PFSK-1 (cell line): ENCODE data around the gene CAMKMT.

ENCODE experiments used
- FOXP2 ChIP-seq: optimal IDR thresholded peaks from 2 replicates; pipeline ENCODE3; 2011; ENCODE audit warnings: borderline replicate concordance, control low read depth, inconsistent platforms; ENCODE audit not compliant: insufficient read depth; ENCODE audit errors: extremely low read length, extremely low read depth
- POLR2AphosphoS5 ChIP-seq: IDR thresholded peaks from 2 replicates; pipeline ENCODE4 v1.6.1; 2012; ENCODE audit warnings: low read depth, mild to moderate bottlenecking, control low read depth, low read length, moderate library complexity
- SIN3A ChIP-seq: IDR thresholded peaks from 2 replicates; pipeline ENCODE4 v1.6.1; 2012; ENCODE audit warnings: mild to moderate bottlenecking, low read length, moderate library complexity, borderline replicate concordance; ENCODE audit not compliant: insufficient read depth
- TF ChIP-seq, protein P1 (sequence below), 2 experiments: IDR thresholded peaks; 2 replicates each; pipeline versions ENCODE4 v1.6.1 to v1.8.0; 2011 to 2012; ENCODE audit warnings: low read depth in 2 of 2, low read length in 2 of 2, control low read depth in 1 of 2, inconsistent platforms in 1 of 2, mild to moderate bottlenecking in 1 of 2, moderate library complexity in 1 of 2; ENCODE audit not compliant: insufficient read depth in 1 of 2

DNA sequence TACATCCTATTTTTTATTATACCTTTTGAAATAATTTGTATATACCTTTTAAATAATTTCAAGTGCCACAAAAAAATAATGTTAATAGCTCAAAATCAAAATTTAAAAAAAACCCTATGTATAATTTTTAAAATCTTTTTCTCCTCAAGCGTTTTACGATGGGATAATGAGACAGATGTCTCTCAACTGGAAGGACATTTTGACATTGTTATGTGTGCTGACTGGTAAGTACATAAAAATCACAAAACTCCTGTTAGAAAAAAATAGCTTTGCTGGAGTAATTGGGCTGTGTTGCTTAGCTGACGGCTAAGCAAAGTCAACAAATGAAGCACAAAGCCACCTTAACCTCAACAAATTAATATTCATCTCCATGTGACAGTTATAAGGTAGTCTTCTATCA lies 381.7 kb downstream of the CAMKMT start:
- TF ChIP-seq, protein P1, sequence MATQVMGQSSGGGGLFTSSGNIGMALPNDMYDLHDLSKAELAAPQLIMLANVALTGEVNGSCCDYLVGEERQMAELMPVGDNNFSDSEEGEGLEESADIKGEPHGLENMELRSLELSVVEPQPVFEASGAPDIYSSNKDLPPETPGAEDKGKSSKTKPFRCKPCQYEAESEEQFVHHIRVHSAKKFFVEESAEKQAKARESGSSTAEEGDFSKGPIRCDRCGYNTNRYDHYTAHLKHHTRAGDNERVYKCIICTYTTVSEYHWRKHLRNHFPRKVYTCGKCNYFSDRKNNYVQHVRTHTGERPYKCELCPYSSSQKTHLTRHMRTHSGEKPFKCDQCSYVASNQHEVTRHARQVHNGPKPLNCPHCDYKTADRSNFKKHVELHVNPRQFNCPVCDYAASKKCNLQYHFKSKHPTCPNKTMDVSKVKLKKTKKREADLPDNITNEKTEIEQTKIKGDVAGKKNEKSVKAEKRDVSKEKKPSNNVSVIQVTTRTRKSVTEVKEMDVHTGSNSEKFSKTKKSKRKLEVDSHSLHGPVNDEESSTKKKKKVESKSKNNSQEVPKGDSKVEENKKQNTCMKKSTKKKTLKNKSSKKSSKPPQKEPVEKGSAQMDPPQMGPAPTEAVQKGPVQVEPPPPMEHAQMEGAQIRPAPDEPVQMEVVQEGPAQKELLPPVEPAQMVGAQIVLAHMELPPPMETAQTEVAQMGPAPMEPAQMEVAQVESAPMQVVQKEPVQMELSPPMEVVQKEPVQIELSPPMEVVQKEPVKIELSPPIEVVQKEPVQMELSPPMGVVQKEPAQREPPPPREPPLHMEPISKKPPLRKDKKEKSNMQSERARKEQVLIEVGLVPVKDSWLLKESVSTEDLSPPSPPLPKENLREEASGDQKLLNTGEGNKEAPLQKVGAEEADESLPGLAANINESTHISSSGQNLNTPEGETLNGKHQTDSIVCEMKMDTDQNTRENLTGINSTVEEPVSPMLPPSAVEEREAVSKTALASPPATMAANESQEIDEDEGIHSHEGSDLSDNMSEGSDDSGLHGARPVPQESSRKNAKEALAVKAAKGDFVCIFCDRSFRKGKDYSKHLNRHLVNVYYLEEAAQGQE (IDR thresholded peaks at IDR 0.05; ENCODE audit: insufficient read depth in 1 of 2, low read depth in 2 of 2, low read length in 2 of 2), result no peak
- TF ChIP-seq POLR2AphosphoS5 (no peak), SIN3A (no peak), FOXP2 (no peak)
